ENCODE measurements around the gene METTL15. TPM values are rescaled to one million over a fixed set of nuclear protein-coding genes. Genes with fewer than 3 reads are reported as not detected.
A peak's percentile ranks its signal among the peaks of the same experiment; 100 is the strongest.
"Not testable (repeated sequence)": the region's sequence is repeated elsewhere in the genome, so short reads cannot be mapped to it uniquely, and the experiment has no call there.

The METTL15 gene
- total RNA-seq, 1 experiment from 2014 or later = 12.1 TPM

DNA sequence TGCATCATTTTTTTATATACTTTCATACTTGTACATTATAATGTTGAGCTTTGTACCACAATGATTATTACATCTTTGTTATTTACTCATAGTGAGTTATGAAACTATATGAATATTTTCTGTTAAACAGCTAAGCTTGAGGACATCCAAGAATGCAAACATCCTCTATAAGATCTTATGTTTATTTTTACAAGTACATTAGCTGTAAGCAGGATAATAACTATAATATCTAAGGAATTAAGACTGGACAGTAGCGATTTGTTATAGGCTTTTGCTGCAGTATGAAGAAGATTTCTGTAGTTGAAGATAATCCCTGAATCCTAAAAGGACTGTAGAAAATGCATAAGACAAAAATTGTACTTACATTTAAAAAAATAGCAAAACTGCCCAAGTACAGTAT, 176.0 kb downstream of the METTL15 start:
- DNase-seq (ENCODE audit: low read depth) = no peak

DNA sequence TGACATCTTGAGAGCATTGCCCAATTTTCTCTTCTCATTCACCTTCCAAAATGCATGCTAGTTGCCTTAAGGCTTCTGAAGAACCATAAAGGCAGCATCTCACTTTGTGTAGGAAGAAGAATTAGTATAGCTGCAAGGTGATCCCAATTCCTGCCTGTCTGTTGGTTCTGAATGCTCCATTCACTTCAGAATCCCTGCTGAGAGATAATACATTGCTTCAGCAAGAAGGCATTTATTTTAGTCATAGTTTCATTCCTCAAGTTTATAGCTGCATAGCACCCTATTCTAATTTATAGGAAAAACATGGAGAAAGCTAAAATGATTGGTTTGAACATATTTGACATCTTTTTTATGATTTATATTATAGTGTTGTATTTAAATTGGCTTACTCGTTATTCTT, 181.3 kb downstream of the METTL15 start:
- DNase-seq (ENCODE audit: low read depth) = no peak

DNA sequence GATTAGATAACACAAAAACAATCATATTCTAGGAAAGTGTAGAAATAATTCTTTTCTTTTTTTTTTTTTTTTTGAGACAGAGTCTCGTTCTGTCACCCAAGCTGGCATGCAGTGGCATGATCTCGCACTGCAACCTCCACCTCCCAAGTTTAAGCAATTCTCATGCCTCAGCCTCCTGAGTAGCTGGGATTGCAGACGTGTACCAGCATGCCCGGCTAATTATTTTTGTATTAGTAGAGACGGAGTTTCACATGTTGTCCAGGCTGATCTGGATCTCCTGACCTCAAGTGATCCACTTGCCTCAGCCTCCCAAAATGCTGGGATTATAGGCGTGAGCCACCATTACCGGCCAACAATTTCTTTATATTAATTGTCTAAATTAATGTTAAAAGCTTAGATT, 182.8 kb downstream of the METTL15 start:
- DNase-seq (ENCODE audit: low read depth) = not testable (repeated sequence)

DNA sequence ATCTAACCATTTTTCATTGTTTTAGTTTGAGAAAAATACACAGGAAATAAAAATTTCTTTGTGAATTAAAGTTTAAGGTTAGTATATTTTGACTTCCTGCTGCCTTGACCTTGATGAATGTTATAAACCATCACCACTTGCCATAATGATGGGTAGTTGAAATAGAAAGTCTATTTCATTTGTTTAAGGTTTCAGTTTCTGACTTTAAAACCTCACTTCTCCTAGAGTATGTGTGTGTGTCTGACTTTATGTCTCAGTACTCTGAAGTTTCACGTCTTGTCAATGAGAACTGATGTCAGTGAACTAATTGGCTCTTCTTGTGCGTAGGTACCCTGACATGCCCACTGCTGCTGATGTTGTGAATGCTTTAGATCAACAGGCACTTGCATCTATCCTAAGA, 188.2 kb downstream of the METTL15 start:
- DNase-seq (ENCODE audit: low read depth) = no peak

DNA sequence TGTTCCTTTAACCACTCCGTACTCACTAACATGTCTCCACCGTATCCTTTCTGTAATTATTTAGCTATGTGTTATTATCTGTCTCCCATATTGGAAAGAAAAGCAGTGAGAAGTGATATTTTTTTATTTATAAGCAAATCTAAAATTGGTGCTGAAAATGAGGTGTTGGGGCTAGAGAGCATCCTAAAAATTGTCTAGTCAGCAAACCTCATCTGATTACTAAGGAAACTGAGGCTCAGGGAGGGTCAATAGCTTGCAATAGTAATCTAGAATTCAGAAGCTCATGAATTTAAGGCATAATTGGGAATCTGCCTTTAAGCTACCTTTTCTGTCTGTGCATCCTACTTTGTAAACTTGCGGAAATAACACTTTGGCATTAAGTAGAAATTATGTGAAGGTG, 190.0 kb downstream of the METTL15 start:
- DNase-seq (ENCODE audit: low read depth) = no peak

DNA sequence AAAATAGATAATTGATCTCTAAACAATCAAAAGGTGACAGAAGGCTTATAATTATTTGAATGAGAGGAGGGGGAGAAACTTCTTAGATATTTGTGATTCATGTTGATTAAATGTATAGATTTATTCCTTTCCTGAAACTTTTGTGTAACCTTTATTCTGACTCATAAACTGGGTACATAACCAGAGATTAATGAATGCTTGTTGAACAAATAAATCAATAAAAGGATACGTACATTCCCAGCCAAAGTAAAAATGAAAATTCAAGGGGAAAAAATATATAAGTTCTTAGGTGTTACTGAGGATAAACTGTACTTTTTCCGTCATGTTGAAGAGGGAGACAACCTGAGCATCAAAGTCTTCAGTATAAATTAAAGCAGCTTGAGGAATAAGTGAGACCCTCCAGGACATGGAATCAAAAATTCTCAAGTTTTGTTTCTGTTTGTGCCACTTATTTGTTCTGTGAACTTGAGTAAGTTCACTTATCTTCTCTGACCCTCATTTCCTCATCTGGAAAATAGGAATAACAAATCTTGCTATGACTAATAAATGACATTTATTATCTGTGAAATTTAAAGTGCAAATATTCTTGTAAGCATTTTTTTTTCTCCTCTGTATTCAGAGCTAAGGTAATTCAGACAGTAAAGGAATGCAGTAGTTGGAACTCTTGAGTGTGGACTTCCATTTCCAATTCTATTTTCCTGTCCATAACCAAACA, 195.4 kb downstream of the METTL15 start:
- DNase-seq (ENCODE audit: low read depth) = no peak

DNA sequence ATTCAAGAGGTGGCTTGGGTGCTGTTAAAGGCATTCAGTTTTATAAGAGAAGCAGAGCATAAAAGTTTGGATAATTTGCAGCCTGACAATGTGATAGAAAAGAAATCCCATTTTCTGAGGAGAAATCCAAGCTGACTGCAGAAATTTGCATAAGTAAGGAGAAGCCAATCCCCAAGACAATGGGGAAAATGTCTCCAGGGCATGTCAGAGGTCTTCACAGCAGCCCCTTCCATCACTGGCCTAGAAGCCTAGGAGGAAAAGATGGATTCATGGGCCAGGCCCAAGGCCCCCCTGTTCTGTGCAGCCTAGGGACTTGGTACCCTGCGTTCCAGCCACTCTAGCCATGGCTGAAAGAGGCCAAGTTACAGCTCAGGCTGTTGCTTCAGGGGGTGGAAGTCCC, 207.3 kb downstream of the METTL15 start:
- DNase-seq (ENCODE audit: low read depth) = no peak

DNA sequence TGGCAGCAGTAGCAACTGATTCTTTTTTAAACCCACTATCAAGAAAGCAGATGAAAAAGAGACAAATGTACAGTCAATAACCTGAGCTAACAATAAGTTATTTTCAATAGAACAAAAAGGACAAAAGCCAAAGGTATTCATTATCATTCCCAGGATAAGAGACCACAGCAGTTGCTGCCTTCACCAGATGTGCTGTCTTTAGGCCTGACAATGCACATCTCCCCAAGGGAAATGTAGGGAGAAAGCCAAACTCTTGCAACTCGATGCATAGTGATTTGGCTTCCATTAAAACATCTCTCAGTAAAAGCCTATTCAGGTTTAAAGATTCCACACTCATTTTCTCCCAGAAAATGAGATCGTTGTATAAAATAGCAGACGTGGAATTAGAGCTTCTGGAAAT, 210.7 kb downstream of the METTL15 start:
- DNase-seq (ENCODE audit: low read depth) = no peak

DNA sequence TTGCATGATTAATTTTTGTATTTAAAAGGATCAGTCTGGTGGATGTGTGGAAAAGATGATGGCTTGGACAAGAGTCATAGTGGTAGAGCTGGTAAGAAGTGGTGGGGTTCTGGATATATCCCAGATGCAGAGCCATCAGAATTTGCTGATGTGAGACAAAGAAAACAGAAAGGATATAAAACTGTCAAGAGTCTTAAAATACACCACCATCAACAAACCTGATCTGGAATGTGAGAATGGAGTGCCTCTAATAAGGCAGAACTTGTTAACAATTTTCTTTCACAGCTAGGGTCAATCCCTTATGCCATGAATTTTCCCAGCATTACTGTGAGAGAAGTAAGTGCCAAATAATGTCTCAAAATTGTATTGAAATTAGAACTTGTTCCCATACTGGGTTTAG, 215.4 kb downstream of the METTL15 start:
- DNase-seq (ENCODE audit: low read depth) = no peak

DNA sequence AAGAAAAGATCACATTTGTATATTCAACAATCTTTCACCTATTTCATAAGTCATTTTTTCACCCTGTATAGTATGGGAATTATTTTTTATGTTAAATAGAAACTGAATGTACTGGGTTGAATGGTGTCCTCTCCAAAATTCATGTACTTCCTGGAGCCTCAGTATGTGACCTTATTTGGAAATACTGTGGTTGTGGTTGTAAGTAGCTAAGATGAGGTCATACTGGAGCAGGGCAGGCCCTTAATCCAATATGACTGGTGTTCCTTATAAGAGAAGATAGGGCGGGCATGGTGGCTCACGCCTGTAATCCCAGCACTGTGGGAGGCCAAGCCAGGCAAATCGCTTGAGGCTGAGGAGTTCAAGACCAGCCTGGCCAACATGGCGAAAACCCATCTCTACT, 224.2 kb downstream of the METTL15 start:
- not testable (repeated sequence) for DNase-seq (ENCODE audit: low read depth)

DNA sequence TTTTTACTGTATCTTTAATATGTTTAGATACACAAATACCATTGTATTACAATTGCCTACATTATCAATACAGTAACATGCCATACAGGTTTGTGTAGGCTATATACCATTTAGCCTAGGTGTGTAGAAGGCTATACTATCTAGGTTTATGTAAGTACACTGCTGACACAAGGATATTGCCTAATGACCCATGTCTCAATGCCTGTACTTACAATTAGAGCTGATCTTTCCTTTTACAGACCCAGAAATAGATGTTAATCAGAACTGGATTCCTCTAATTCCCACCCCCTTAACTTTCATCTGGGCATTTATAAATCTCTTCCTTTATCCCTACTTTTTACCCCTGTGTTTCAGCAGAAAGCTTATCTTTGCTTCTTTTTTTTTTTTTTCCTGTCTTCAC, 229.5 kb downstream of the METTL15 start:
- no peak for DNase-seq (ENCODE audit: low read depth)

DNA sequence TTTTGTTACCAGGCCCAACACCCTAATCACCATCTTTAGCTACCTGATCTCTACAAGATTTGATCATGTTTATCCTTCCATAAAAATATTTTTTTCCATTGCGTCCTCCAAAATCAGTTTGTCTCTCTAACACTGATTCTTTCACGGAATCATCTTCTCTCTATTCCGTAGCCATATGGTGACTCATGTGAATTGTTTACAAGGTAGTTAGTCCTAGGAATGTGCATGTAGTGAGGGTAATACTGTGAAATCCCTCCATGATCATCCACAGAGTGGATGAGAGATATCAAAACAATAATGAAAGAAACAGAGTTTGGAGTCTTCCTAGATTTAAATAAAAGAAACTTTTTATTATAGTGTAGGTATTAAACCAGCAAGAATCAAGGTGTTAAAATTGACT, 230.2 kb downstream of the METTL15 start:
- DNase-seq (ENCODE audit: low read depth) = no peak

DNA sequence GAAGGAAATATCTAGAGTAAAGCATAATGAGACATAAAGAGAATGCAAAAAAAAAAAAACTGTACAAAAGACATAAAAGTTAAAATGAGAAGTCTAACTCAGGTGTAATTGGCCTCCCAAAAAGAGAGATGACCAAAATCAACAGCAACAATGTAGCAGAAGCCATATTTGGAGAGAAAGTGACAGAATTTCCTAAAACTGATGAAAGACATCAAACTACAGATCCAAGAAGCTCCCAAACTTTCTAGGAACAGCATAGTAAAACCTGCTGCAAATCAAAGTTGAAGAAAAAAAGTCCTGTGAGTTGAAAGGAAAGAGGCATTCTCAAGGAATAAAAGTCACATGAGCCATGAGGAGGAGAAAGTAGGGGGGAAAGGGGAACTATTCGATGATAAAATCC, 231.3 kb downstream of the METTL15 start:
- DNase-seq (ENCODE audit: low read depth) = no peak

DNA sequence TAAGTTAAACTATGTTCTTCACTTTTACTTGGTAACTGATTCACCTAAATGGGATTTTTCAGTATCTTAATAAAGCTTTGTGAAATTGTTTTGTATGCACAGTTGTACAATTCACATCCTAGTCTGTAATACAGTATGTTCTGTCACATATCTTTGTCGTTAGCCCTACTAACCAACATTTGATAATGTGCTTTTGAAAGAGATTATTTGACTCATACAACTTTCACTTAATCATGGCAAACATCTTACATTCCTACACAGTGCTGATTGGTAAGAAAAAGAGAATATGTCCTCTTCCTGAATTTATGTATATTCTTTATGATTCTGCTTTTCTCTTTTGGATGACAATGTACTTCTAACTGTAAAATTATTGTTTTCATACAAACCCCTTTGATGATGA, 234.5 kb downstream of the METTL15 start:
- DNase-seq (ENCODE audit: low read depth) = no peak

DNA sequence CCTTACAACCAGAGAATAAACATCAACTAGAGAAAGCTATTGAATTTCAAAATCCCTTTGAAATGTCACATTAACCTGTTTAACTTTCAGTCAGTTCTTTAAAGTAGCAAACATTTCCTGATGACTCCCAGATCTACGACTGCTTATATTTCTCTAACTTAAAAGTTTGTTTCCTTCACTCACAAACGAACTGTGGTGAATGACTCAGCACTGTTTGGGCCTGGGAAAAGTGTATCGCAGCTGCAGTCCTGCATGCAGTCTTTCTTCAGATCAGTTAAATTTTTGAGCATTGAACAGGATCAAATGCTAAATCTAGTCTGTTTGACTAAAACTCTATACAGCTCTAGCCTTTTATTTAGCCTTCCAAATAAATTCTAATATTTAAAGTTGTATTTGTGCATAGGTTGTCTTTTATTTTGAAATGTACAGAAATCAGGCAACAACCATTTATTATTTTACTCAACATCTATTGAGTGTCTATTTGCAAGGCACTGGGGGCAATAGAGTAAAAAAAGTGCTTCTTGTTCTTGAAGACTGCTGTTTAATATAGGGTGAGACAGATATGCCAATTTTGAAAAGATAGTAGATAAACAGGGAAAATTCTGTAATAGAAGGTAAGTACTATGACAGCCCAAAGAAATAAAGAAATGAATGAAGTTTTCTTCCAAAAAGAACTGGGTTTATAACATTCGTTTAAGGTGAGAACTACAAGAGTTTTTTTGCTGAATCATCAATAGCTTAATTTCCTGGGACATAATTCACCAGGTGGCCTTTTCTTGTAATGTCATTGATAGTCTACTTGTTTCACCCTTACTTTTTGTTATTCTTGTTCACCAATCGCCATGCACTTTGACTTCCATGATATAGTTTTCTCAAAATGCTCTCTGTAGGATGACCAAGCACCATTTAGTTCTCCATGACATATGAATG, 235.4 kb downstream of the METTL15 start:
- DNase-seq (ENCODE audit: low read depth) = peak; percentile 84

DNA sequence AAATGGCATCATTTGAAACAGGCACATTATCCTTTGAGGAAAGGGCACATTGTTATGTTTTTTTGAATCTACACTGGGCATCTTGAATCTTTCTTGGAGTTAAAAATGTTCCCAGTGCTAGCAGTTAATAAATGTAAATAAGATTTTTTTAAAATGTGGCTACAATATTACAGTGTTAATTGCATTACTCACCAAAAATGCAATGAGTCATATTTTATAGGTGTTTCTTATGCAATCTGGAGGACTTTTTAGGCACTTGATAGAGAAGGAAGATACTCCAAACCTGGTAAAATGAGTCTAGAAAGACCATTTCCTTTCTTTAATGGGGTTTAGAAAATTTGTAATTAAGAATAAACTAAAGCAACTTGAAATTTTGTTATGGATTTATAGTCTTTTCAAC, 238.0 kb downstream of the METTL15 start:
- peak; percentile 33 for DNase-seq (ENCODE audit: low read depth)

DNA sequence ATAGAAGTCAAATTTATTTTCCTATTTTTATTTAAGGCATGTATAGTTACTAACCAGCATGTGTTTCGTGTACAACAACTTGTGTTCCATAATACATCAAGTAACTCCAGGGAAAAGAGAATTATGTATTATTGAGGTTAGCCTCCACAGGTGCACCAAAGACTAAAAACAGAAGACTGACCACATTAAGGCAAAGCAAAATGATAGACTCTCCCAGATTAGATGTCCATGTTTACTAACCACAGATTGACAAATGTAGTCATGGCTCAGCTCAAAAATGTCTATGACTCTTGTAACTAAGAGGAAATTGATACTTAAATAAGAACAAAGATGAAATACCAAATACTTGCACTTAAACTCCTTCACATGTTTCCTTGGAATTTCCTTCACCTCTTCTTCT, 238.5 kb downstream of the METTL15 start:
- peak; percentile 12 for DNase-seq (ENCODE audit: low read depth)

DNA sequence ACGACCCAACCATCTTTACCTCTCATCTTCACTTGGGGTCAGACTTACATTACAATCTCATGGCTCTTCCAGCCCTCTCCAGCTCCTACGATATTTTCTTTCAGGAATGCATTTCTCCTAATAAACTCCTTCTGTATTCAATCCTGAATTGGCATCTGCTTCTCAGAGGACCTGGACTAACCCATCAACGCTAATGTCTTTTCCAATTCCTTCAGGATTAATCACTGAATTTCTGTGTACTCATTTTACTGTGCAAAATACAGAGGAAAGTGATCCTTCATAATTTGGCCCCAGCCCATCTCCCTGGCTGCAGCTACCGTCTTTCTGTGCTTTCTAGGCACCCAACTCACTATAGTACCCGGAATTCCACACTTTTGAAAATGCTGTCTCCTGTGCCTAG, 239.2 kb downstream of the METTL15 start:
- DNase-seq (ENCODE audit: low read depth) = no peak

DNA sequence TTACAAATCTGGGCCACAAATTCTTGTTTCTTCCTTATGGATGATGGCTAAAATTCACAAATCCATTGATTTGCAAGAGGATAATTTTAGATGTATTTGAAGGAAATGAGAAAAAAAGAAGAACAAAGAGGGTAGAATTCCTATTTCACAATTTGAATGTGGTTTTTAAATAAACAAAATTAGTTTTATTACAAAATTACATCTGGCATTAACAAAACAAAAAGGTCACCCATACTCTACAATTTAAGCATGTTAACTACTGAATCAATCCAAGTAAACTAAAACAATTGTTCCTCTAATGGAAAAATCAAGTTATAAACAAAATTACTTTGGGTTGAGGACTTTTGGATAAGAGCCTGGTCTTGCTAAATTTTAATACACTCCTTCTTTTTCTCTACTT, 242.0 kb downstream of the METTL15 start:
- DNase-seq (ENCODE audit: low read depth) = no peak

DNA sequence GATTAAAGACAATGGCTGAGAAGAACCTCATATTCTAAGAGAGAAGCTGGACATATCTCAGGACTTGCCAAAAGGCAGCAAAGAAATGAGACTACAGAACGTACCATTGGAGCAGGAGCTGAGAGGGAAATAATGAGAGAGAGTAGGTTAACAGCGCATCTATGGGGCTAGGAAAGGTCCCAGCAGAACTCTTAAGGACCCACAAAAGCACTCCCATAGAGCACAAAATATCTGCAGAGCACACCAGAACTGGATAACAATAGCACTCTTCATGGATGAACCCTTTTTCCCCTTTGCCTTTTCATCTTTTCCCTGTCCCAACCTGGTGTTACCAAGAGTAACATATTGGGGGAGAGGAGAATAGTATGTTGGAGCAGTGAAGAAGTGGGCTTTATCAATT, 245.8 kb downstream of the METTL15 start:
- no peak for DNase-seq (ENCODE audit: low read depth)

DNA sequence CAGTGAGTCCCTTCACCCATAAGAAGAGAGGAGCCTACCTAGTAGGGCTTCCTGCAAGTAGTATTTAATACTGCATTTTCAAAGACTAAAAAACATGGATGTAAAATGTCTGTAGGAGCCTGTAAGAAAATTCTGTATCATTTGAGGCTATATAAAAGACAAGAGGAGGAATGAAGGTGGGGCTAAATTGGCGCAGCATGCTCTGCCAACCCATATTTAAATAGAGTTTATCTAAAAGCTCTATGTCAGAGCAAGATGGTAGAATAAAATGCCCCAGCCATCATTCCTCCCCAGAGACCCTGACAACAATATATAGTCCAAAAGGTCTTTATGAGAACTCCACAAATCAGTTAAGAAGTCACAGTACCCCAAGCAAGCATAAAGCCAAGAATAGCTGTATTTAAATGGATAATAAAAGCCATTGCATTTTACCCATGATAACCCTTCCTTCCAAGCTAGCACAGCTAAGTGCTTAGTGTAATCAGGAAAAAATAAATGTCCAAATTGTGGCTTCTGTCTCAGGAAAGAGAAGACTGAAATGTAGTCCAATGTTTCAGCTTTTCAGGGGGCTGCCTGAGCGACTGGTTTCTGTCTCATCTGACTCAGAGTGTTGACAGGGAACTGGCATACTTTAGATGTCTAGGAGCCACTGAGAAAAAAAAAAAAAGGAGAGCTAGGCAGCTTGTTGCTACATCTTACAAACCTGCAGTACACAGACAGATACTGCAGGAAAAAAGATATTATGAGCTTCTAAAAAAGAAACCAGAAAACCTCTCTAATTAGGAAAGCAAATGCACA, 258.6 kb downstream of the METTL15 start:
- peak; percentile 31 for DNase-seq (ENCODE audit: low read depth)

DNA sequence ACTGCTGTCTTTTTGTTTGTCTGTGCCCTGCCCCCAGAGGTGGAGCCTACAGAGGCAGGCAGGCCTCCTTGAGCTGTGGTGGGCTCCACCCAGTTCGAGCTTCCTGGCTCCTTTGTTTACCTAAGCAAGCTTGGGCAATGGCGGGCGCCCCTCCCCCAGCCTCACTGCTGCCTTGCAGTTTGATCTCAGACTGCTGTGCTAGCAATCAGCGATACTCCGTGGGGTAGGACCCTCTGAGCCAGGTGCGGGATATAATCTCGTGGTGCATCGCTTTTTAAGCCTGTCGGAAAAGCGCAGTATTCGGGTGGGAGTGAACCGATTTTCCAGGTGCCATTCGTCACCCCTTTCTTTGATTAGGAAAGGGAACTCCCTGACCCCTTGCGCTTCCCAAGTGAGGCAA, 269.9 kb downstream of the METTL15 start:
- not testable (repeated sequence) for DNase-seq (ENCODE audit: low read depth)

Data from HT1080 (cell line).